ENCODE results near the gene DEFB128. TPM values are rescaled to one million over a fixed set of nuclear protein-coding genes. Genes with fewer than 3 reads are reported as not detected.

Gene DEFB128
- total and polyA plus RNA-seq, 2 experiments from 2014 or later = not detected

- Histone ChIP-seq H4K20me1 (replicated peaks; ENCODE audit: insufficient read depth) (no peaks in the 10 kb centered on the region; the same call in 1 of the 2 replicates), H3K4me3 (no peak overlapping the region), H3K4me2 (no peak overlapping the region), H3K27me3 (ENCODE audit: insufficient read depth) (peaks cover 32% of the 10 kb centered on the region), H3F3A (replicated peaks; ENCODE audit: low read depth) (no peaks in the 10 kb centered on the region), H2AFZ (no peak overlapping the region), H3K27ac (ENCODE audit: low read depth) (no peak overlapping the region), H3K4me1 (ENCODE audit: insufficient read depth) (no peaks in the 10 kb centered on the region), H3K79me2 (replicated peaks; ENCODE audit: insufficient read depth) (no peaks in the 10 kb centered on the region), H3K9me2 (ENCODE audit: insufficient read depth) (no peaks in the 10 kb centered on the region), H3K36me3 (ENCODE audit: insufficient read depth) (no peaks in the 10 kb centered on the region)
- Mint-ChIP-seq H3K27me3 (ENCODE audit: insufficient read depth, low read depth, poor library complexity) (peaks cover 2% of the 10 kb centered on the region), H3K27ac (no peak overlapping the region), H3K4me1 (no peaks in the 10 kb centered on the region), H3K36me3 (ENCODE audit: low read depth) (no peaks in the 10 kb centered on the region), H3K9me3 (peaks cover 3% of the 10 kb centered on the region; the same call in 1 of the 3 replicates), H3K4me3 (no peak overlapping the region)
- ATAC-seq (no peak), DNase-seq (ENCODE audit: low spot score) (no peak)
- no peak for TF ChIP-seq STAT1 (IDR thresholded peaks at IDR 0.05; ENCODE audit: unreplicated experiment)
- TF ChIP-seq, protein P1, sequence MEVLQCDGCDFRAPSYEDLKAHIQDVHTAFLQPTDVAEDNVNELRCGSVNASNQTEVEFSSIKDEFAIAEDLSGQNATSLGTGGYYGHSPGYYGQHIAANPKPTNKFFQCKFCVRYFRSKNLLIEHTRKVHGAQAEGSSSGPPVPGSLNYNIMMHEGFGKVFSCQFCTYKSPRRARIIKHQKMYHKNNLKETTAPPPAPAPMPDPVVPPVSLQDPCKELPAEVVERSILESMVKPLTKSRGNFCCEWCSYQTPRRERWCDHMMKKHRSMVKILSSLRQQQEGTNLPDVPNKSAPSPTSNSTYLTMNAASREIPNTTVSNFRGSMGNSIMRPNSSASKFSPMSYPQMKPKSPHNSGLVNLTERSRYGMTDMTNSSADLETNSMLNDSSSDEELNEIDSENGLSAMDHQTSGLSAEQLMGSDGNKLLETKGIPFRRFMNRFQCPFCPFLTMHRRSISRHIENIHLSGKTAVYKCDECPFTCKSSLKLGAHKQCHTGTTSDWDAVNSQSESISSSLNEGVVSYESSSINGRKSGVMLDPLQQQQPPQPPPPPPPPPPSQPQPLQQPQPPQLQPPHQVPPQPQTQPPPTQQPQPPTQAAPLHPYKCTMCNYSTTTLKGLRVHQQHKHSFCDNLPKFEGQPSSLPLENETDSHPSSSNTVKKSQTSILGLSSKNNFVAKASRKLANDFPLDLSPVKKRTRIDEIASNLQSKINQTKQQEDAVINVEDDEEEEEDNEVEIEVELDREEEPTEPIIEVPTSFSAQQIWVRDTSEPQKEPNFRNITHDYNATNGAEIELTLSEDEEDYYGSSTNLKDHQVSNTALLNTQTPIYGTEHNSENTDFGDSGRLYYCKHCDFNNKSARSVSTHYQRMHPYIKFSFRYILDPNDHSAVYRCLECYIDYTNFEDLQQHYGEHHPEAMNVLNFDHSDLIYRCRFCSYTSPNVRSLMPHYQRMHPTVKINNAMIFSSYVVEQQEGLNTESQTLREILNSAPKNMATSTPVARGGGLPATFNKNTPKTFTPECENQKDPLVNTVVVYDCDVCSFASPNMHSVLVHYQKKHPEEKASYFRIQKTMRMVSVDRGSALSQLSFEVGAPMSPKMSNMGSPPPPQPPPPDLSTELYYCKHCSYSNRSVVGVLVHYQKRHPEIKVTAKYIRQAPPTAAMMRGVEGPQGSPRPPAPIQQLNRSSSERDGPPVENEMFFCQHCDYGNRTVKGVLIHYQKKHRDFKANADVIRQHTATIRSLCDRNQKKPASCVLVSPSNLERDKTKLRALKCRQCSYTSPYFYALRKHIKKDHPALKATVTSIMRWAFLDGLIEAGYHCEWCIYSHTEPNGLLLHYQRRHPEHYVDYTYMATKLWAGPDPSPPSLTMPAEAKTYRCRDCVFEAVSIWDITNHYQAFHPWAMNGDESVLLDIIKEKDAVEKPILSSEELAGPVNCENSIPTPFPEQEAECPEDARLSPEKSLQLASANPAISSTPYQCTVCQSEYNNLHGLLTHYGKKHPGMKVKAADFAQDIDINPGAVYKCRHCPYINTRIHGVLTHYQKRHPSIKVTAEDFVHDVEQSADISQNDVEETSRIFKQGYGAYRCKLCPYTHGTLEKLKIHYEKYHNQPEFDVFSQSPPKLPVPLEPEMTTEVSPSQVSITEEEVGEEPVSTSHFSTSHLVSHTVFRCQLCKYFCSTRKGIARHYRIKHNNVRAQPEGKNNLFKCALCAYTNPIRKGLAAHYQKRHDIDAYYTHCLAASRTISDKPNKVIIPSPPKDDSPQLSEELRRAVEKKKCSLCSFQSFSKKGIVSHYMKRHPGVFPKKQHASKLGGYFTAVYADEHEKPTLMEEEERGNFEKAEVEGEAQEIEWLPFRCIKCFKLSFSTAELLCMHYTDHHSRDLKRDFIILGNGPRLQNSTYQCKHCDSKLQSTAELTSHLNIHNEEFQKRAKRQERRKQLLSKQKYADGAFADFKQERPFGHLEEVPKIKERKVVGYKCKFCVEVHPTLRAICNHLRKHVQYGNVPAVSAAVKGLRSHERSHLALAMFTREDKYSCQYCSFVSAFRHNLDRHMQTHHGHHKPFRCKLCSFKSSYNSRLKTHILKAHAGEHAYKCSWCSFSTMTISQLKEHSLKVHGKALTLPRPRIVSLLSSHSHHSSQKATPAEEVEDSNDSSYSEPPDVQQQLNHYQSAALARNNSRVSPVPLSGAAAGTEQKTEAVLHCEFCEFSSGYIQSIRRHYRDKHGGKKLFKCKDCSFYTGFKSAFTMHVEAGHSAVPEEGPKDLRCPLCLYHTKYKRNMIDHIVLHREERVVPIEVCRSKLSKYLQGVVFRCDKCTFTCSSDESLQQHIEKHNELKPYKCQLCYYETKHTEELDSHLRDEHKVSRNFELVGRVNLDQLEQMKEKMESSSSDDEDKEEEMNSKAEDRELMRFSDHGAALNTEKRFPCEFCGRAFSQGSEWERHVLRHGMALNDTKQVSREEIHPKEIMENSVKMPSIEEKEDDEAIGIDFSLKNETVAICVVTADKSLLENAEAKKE (CRISPR knock-in tag; IDR thresholded peaks at IDR 0.05) = no peak
- TF ChIP-seq, protein P2, sequence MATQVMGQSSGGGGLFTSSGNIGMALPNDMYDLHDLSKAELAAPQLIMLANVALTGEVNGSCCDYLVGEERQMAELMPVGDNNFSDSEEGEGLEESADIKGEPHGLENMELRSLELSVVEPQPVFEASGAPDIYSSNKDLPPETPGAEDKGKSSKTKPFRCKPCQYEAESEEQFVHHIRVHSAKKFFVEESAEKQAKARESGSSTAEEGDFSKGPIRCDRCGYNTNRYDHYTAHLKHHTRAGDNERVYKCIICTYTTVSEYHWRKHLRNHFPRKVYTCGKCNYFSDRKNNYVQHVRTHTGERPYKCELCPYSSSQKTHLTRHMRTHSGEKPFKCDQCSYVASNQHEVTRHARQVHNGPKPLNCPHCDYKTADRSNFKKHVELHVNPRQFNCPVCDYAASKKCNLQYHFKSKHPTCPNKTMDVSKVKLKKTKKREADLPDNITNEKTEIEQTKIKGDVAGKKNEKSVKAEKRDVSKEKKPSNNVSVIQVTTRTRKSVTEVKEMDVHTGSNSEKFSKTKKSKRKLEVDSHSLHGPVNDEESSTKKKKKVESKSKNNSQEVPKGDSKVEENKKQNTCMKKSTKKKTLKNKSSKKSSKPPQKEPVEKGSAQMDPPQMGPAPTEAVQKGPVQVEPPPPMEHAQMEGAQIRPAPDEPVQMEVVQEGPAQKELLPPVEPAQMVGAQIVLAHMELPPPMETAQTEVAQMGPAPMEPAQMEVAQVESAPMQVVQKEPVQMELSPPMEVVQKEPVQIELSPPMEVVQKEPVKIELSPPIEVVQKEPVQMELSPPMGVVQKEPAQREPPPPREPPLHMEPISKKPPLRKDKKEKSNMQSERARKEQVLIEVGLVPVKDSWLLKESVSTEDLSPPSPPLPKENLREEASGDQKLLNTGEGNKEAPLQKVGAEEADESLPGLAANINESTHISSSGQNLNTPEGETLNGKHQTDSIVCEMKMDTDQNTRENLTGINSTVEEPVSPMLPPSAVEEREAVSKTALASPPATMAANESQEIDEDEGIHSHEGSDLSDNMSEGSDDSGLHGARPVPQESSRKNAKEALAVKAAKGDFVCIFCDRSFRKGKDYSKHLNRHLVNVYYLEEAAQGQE (IDR thresholded peaks at IDR 0.05; ENCODE audit: unreplicated experiment) = no peak
- no peak for TF ChIP-seq ZNF114 (CRISPR knock-in tag; IDR thresholded peaks at IDR 0.05)
- TF ChIP-seq EZH2phosphoT487 (IDR thresholded peaks at IDR 0.05; ENCODE audit: unreplicated experiment) = no peak
- no peak for TF ChIP-seq NANOG (IDR thresholded peaks at IDR 0.05; ENCODE audit: borderline replicate concordance)
- TF ChIP-seq CREB1 (CRISPR knock-in tag; IDR thresholded peaks at IDR 0.05; ENCODE audit: low read depth) = no peak
Measured at GRCh38 chr20:199996-200395, 10.5 kb upstream of the DEFB128 start.

Measured in GM23338 (cell line).